Measurements from ENCODE around the gene SIRPG. TPM values are rescaled to one million over a fixed set of nuclear protein-coding genes. Genes with fewer than 3 reads are reported as not detected.
"Not testable (repeated sequence)": the region's sequence is repeated elsewhere in the genome, so short reads cannot be mapped to it uniquely, and the experiment has no call there.

Gene SIRPG
- under 1 TPM in 1 of 2 donors, not detected in 1; 0.44 TPM for total RNA-seq
- long read RNA-seq = 0 reads

GRCh38 chr20:1657556-1658334 is at the start of gene SIRPG:
TSS of gene SIRPG (minus strand) at chr20:1657779. CDS start at chr20:1657714, 65 bp downstream.
- intact Hi-C loops (cut with DNase I) = no loop called here
- no peak for ATAC-seq
- DNase-seq = no peak

- DNase-seq; intact Hi-C loops (cut with DNase I); ATAC-seq: not testable (repeated sequence)
Observed at GRCh38 chr20:1706887-1707286, 49.3 kb upstream of the SIRPG start.

GRCh38 chr20:1706079-1706478 is 48.5 kb upstream of the SIRPG start:
- ATAC-seq = no peak
- intact Hi-C loops (cut with DNase I) = no loop called here
- no peak for DNase-seq

GRCh38 chr20:1702855-1703254 is 45.3 kb upstream of the SIRPG start:
- ATAC-seq (no peak), DNase-seq (no peak)
- intact Hi-C loops (cut with DNase I) = no loop called here

GRCh38 chr20:1702328-1702727 is 44.7 kb upstream of the SIRPG start:
- no peak for DNase-seq
- intact Hi-C loops (cut with DNase I) = no loop called here
- no peak for ATAC-seq

- intact Hi-C loops (cut with DNase I) = no loop called here
- no peak for DNase-seq
- no peak for ATAC-seq
Observed at GRCh38 chr20:1700990-1701389, 43.4 kb upstream of the SIRPG start.

- ATAC-seq = no peak
- DNase-seq = no peak
- intact Hi-C loops (cut with DNase I) = no loop called here
Observed at GRCh38 chr20:1697592-1697991, 40.0 kb upstream of the SIRPG start.

- ATAC-seq (no peak), DNase-seq (no peak)
- intact Hi-C loops (cut with DNase I) = no loop called here
Observed at GRCh38 chr20:1696521-1697209, 39.1 kb upstream of the SIRPG start.

GRCh38 chr20:1694672-1695071 is 37.1 kb upstream of the SIRPG start:
- intact Hi-C loops (cut with DNase I) = no loop called here
- DNase-seq = no peak
- ATAC-seq = no peak

GRCh38 chr20:1693427-1693826 is 35.8 kb upstream of the SIRPG start:
- intact Hi-C loops (cut with DNase I) = no loop called here
- ATAC-seq = no peak
- DNase-seq = no peak

GRCh38 chr20:1689721-1690120 is 32.1 kb upstream of the SIRPG start:
- ATAC-seq (no peak), DNase-seq (no peak)
- intact Hi-C loops (cut with DNase I) = no loop called here

GRCh38 chr20:1688886-1689538 is 31.4 kb upstream of the SIRPG start:
- ATAC-seq (no peak), DNase-seq (no peak)
- intact Hi-C loops (cut with DNase I) = no loop called here

- intact Hi-C loops (cut with DNase I) = no loop called here
Observed at GRCh38 chr20:1687053-1687452, 29.5 kb upstream of the SIRPG start.

GRCh38 chr20:1686151-1686748 is 28.7 kb upstream of the SIRPG start:
- ATAC-seq (no peak), DNase-seq (no peak)
- intact Hi-C loops (cut with DNase I) = no loop called here

More at GRCh38 chr20:1687053-1687452, 29.5 kb upstream of the SIRPG start:
- ATAC-seq (no peak), DNase-seq (no peak)

GRCh38 chr20:1685304-1686052 is 27.9 kb upstream of the SIRPG start:
- intact Hi-C loops (cut with DNase I) = no loop called here
- ATAC-seq (no peak), DNase-seq (no peak)

- ATAC-seq (no peak), DNase-seq (no peak)
- intact Hi-C loops (cut with DNase I) = no loop called here
Observed at GRCh38 chr20:1684872-1685271, 27.3 kb upstream of the SIRPG start.

- DNase-seq (no peak), ATAC-seq (no peak)
- intact Hi-C loops (cut with DNase I) = no loop called here
Observed at GRCh38 chr20:1676650-1677049, 19.1 kb upstream of the SIRPG start.

- intact Hi-C loops (cut with DNase I) = no loop called here
- no peak for DNase-seq
- ATAC-seq = no peak
Observed at GRCh38 chr20:1674990-1675780, 17.6 kb upstream of the SIRPG start.

All from left cardiac atrium (tissue), 4 donors.